ENCODE data around the gene KRTAP10-1.
"Not testable (repeated sequence)": the region's sequence is repeated elsewhere in the genome, so short reads cannot be mapped to it uniquely, and the experiment has no call there.

KRTAP10-1 gene

GRCh38 chr21:44569861-44570517 is 30.0 kb upstream of the KRTAP10-1 start:
- DNase-seq: no peak

GRCh38 chr21:44568667-44569556 is 28.9 kb upstream of the KRTAP10-1 start:
- DNase-seq: no peak

GRCh38 chr21:44568261-44568660 is 28.3 kb upstream of the KRTAP10-1 start:
- no peak for DNase-seq

- no peak for DNase-seq
Observed at GRCh38 chr21:44567481-44568171, 27.6 kb upstream of the KRTAP10-1 start.

- no peak for DNase-seq
Observed at GRCh38 chr21:44566403-44566802, 26.4 kb upstream of the KRTAP10-1 start.

- no peak for DNase-seq
Observed at GRCh38 chr21:44564886-44565598, 25.0 kb upstream of the KRTAP10-1 start.

GRCh38 chr21:44564099-44564498 is 24.1 kb upstream of the KRTAP10-1 start:
- DNase-seq: no peak

GRCh38 chr21:44558695-44559094 is 18.7 kb upstream of the KRTAP10-1 start, which contains the start of gene KRTAP10-3:
Gene KRTAP10-3, minus strand, starts transcription at chr21:44558795. Its CDS starts 80 bp downstream, at chr21:44558715.
- no peak for DNase-seq

- not testable (repeated sequence) for DNase-seq
Observed at GRCh38 chr21:44558329-44558675, 18.3 kb upstream of the KRTAP10-1 start.

- DNase-seq: no peak
Observed at GRCh38 chr21:44557491-44558328, 17.7 kb upstream of the KRTAP10-1 start.

GRCh38 chr21:44556879-44557278 is 16.9 kb upstream of the KRTAP10-1 start:
- DNase-seq: no peak

GRCh38 chr21:44555200-44555875 is 15.3 kb upstream of the KRTAP10-1 start:
- DNase-seq: no peak

- DNase-seq: no peak
Observed at GRCh38 chr21:44552681-44553080, 12.7 kb upstream of the KRTAP10-1 start.

- DNase-seq: no peak
Observed at GRCh38 chr21:44552136-44552535, 12.1 kb upstream of the KRTAP10-1 start.

GRCh38 chr21:44551340-44551961 is 11.5 kb upstream of the KRTAP10-1 start, which contains the start of gene KRTAP10-2:
Gene KRTAP10-2, minus strand, starts transcription at chr21:44551505. Its CDS starts 47 bp downstream, at chr21:44551458.
- DNase-seq: no peak

- no peak for DNase-seq
Observed at GRCh38 chr21:44550807-44551206, 10.8 kb upstream of the KRTAP10-1 start.

GRCh38 chr21:44550285-44550684 is 10.3 kb upstream of the KRTAP10-1 start:
- DNase-seq: not testable (repeated sequence)

- no peak for DNase-seq
Observed at GRCh38 chr21:44549525-44550211, 9.7 kb upstream of the KRTAP10-1 start.

GRCh38 chr21:44548922-44549321 is 8.9 kb upstream of the KRTAP10-1 start:
- DNase-seq: no peak

GRCh38 chr21:44548381-44548780 is 8.4 kb upstream of the KRTAP10-1 start:
- no peak for DNase-seq

Data from stimulated activated CD4-positive, alpha-beta T cell treated with anti-CD3 and anti-CD28 coated beads, Interleukin-2, amount 100 ng/mL, for 24 hours (primary cell).